GM18909 (cell line): ENCODE data around the gene BBS5.
"Not testable (repeated sequence)": the region's sequence is repeated elsewhere in the genome, so short reads cannot be mapped to it uniquely, and the experiment has no call there.

Experiments
- ATAC-seq: cut with Tn5 transposase; IDR thresholded peaks from one replicate; pipeline ENCODE4 v1.9.1; 2021; ENCODE audit warnings: mild to moderate bottlenecking; ENCODE audit not compliant: unreplicated experiment, poor library complexity

Gene BBS5

GRCh38 chr2:169479257-169480078 is at the start of gene BBS5:
TSS of gene BBS5 (plus strand) at chr2:169479494. CDS start at chr2:169479554, 60 bp downstream.
- peak; percentile 96 for ATAC-seq

GRCh38 chr2:169431772-169432171 is 47.5 kb upstream of the BBS5 start:
- ATAC-seq = not testable (repeated sequence)

- ATAC-seq = not testable (repeated sequence)
Measured at GRCh38 chr2:169434236-169434635, 45.1 kb upstream of the BBS5 start.

- ATAC-seq = no peak
Measured at GRCh38 chr2:169438466-169439072, 40.7 kb upstream of the BBS5 start.

- ATAC-seq = no peak
Measured at GRCh38 chr2:169439900-169440299, 39.4 kb upstream of the BBS5 start.

GRCh38 chr2:169446452-169446851 is 32.8 kb upstream of the BBS5 start:
- ATAC-seq = no peak

- ATAC-seq = no peak
Measured at GRCh38 chr2:169448316-169448715, 31.0 kb upstream of the BBS5 start.

GRCh38 chr2:169448865-169449264 is 30.4 kb upstream of the BBS5 start:
- ATAC-seq = no peak

- ATAC-seq = no peak
Measured at GRCh38 chr2:169452080-169452479, 27.2 kb upstream of the BBS5 start.

- ATAC-seq = not testable (repeated sequence)
Measured at GRCh38 chr2:169453044-169453443, 26.2 kb upstream of the BBS5 start.

- no peak for ATAC-seq
Measured at GRCh38 chr2:169461143-169461542, 18.2 kb upstream of the BBS5 start.

- ATAC-seq = no peak
Measured at GRCh38 chr2:169462896-169463695, 16.2 kb upstream of the BBS5 start.

- no peak for ATAC-seq
Measured at GRCh38 chr2:169464466-169464865, 14.8 kb upstream of the BBS5 start.

- no peak for ATAC-seq
Measured at GRCh38 chr2:169464882-169465281, 14.4 kb upstream of the BBS5 start.

- no peak for ATAC-seq
Measured at GRCh38 chr2:169468841-169469240, 10.5 kb upstream of the BBS5 start.

- no peak for ATAC-seq
Measured at GRCh38 chr2:169469952-169470572, 9.2 kb upstream of the BBS5 start.

GRCh38 chr2:169472249-169472648 is 7.0 kb upstream of the BBS5 start:
- ATAC-seq = no peak

- ATAC-seq = no peak
Measured at GRCh38 chr2:169476459-169476858, 2.8 kb upstream of the BBS5 start.

GRCh38 chr2:169478339-169478738 is 955 bp upstream of the BBS5 start:
- ATAC-seq = no peak

GRCh38 chr2:169478745-169479256 is 493 bp upstream of the BBS5 start:
- no peak for ATAC-seq
